Hepatocyte (in vitro differentiated cells): ENCODE results near the gene XXYLT1. TPM values are rescaled to one million over a fixed set of nuclear protein-coding genes. Genes with fewer than 3 reads are reported as not detected.

ENCODE experiments used
- DNase-seq: peaks from one replicate; pipeline ENCODE4 v3.0.0-alpha.2; 2016; ENCODE audit warnings: low spot score
- H2AFZ ChIP-seq: fragments of 200-600 bp; sonication (generic); 2 replicates; pipeline ENCODE4 v1.6.0; 2016; ENCODE audit warnings: antibody characterized with exemption, mild to moderate bottlenecking
- H3K27ac ChIP-seq: fragments of 200-600 bp; sonication (generic); 2 replicates; pipeline ENCODE4 v1.5.1; 2016; ENCODE audit warnings: mild to moderate bottlenecking
- H3K27me3 ChIP-seq: fragments of 200-600 bp; sonication (generic); 2 replicates; pipeline ENCODE4 v1.6.1; 2016
- H3K36me3 ChIP-seq: fragments of 200-600 bp; sonication (generic); replicated peaks from 2 replicates; pipeline ENCODE4 v1.5.1; 2016; ENCODE audit warnings: low read depth; ENCODE audit not compliant: insufficient read depth
- H3K4me1 ChIP-seq: fragments of 200-600 bp; sonication (generic); 2 replicates; pipeline ENCODE4 v1.5.1; 2016; ENCODE audit warnings: mild to moderate bottlenecking, moderate library complexity; ENCODE audit not compliant: insufficient read depth
- H3K4me2 ChIP-seq: fragments of 200-600 bp; sonication (generic); 2 replicates; pipeline ENCODE4 v1.6.0; 2016
- H3K4me3 ChIP-seq: fragments of 200-600 bp; sonication (generic); 2 replicates; pipeline ENCODE4 v1.5.1; 2016; ENCODE audit warnings: mild to moderate bottlenecking
- H3K79me2 ChIP-seq: fragments of 200-600 bp; sonication (generic); 2 replicates; pipeline ENCODE4 v1.6.0; 2017; ENCODE audit warnings: mild to moderate bottlenecking
- H3K9me2 ChIP-seq: fragments of 200-600 bp; sonication (generic); replicated peaks from 2 replicates; pipeline ENCODE4 v1.6.0; 2017; ENCODE audit warnings: mild to moderate bottlenecking; ENCODE audit not compliant: insufficient read depth
- H3K9me3 ChIP-seq: fragments of 200-600 bp; sonication (generic); 2 replicates; pipeline ENCODE4 v1.5.1; 2016; ENCODE audit warnings: low read depth, mild to moderate bottlenecking
- H4K20me1 ChIP-seq: fragments of 200-600 bp; sonication (generic); 2 replicates; pipeline ENCODE4 v1.6.0; 2016; ENCODE audit warnings: mild to moderate bottlenecking; ENCODE audit not compliant: insufficient read depth, poor library complexity, severe bottlenecking
- EZH2 ChIP-seq: fragments of 200-600 bp; sonication (generic); IDR thresholded peaks from 2 replicates; pipeline ENCODE4 v1.6.1; 2016; ENCODE audit warnings: antibody characterized with exemption, mild to moderate bottlenecking, borderline replicate concordance
- EZH2phosphoT487 ChIP-seq: fragments of 200-600 bp; sonication (generic); IDR thresholded peaks from one replicate; pipeline ENCODE4 v1.6.1; 2018; ENCODE audit warnings: antibody characterized with exemption, mild to moderate bottlenecking, low read depth, moderate library complexity; ENCODE audit not compliant: unreplicated experiment, severe bottlenecking
- WGBS: methylation state at CpG from one replicate; pipeline ENCODE4 v1.1.6; 2016; ENCODE audit warnings: low lambda C conversion rate; ENCODE audit errors: missing lambda C conversion rate; 5-methylcytosine and 5-hydroxymethylcytosine counted together
- polyA plus RNA-seq: library from polyadenylated mRNA; unstranded; fragments of >200 nt; fragmentation: Nextera tagmentation; extraction: Ambion mirVana; gene quantifications from 2 replicates; pipeline ENCODE4 v1.2.1, GENCODE V29; 2016
- total RNA-seq: library from RNA; depleted of rRNA; stranded (reverse); fragments of >200 nt; gene quantifications from 2 replicates; pipeline ENCODE4 v1.2.3, GENCODE V29; 2014
- TF ChIP-seq, protein P1 (sequence below): fragments of 200-600 bp; sonication (generic); IDR thresholded peaks from 2 replicates; pipeline ENCODE4 v1.5.1; 2016; ENCODE audit warnings: antibody characterized with exemption, mild to moderate bottlenecking; ENCODE audit not compliant: poor library complexity

The XXYLT1 gene
- total and polyA plus RNA-seq, 2 experiments from 2014 or later, result 20.9 to 25.6 TPM

DNA sequence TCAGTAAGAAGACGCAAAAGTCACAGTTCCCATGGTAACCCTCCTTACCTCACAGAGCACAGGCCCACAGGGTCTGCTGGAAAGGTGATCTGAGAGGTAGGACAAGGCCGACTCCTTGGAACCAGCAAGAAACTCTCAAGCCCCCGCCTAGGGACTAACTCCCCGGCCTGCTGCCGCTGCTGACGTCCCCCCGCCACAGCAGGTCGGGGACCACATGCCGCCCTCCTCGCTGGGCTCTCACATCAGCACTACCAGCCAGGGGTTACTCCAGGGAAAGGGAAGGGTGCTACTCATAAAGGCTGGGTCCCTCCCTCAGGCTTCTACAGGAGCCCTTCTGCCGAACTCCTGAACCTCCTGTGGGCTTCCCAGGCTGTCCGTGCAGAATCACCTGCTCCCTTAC, 94.2 kb downstream of the XXYLT1 start:
- Histone ChIP-seq H3K4me2 (no peak overlapping the region), H3K9me3 (no peaks in the 10 kb centered on the region), H3K36me3 (no peaks in the 10 kb centered on the region), H3K79me2 (no peaks in the 10 kb centered on the region), H3K4me3 (no peak overlapping the region), H3K27me3 (no peaks in the 10 kb centered on the region), H3K9me2 (no peaks in the 10 kb centered on the region), H2AFZ (no peak overlapping the region), H3K27ac (no peak overlapping the region), H4K20me1 (no peaks in the 10 kb centered on the region), H3K4me1 (no peaks in the 10 kb centered on the region)
- TF ChIP-seq EZH2phosphoT487, result no peak
- TF ChIP-seq EZH2, result no peak
- TF ChIP-seq, protein P1, sequence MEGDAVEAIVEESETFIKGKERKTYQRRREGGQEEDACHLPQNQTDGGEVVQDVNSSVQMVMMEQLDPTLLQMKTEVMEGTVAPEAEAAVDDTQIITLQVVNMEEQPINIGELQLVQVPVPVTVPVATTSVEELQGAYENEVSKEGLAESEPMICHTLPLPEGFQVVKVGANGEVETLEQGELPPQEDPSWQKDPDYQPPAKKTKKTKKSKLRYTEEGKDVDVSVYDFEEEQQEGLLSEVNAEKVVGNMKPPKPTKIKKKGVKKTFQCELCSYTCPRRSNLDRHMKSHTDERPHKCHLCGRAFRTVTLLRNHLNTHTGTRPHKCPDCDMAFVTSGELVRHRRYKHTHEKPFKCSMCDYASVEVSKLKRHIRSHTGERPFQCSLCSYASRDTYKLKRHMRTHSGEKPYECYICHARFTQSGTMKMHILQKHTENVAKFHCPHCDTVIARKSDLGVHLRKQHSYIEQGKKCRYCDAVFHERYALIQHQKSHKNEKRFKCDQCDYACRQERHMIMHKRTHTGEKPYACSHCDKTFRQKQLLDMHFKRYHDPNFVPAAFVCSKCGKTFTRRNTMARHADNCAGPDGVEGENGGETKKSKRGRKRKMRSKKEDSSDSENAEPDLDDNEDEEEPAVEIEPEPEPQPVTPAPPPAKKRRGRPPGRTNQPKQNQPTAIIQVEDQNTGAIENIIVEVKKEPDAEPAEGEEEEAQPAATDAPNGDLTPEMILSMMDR, result no peak
- 97% methylated on average over 12 of the region's 12 CpGs for WGBS
- no peak for DNase-seq

DNA sequence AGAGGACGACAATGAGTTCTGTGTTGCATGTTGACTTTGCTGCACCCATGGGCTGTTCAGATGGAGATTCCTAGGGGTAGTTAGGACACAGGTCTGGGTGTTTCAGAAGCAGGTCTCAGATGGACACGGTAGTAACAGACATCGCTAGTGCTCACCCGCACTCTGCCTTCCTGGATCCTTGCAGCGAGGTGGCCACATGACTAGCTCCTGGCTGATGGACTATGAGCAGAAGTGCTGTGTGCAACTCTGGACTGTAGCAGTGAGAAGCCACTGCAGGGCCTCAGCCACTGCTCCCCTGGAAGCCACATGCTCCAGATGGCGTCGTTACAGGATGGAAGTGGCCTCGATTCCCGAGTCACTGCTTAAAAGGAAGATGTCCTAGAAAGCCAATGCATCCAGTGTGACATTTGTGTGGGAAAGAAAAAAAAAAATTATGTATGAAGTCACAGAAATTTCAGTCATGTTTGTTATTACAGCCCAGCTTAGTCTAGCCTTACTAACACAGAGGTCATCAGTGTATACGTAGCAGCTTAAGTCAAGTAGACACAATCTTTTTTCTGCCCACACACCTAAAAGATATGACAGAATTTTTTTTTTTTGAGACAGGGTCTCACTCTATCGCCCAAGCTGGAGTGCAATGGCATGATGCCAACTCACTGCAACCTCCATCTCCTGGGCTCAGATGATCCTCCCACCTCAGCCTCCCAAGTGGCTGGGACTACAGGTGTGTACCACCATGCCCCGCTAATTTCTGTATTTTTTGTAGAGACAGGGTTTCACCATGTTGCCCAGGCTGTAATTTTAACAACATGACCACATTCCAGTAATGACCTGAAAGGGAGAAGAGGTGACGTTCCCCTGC, 95.3 kb downstream of the XXYLT1 start:
- no peaks in the 10 kb centered on the region for H3K79me2 ChIP-seq
- H3K4me1 ChIP-seq, result no peaks in the 10 kb centered on the region
- H2AFZ ChIP-seq, result no peak overlapping the region
- DNase-seq, result no peak
- TF ChIP-seq EZH2 (no peak), EZH2phosphoT487 (no peak)
- TF ChIP-seq, protein P1, result no peak
- no peaks in the 10 kb centered on the region for H3K9me3 ChIP-seq
- H3K36me3 ChIP-seq, result no peaks in the 10 kb centered on the region
- no peaks in the 10 kb centered on the region for H3K27me3 ChIP-seq
- H3K9me2 ChIP-seq, result no peaks in the 10 kb centered on the region
- no peak overlapping the region for H3K4me3 ChIP-seq
- H3K4me2 ChIP-seq, result no peak overlapping the region
- WGBS, result 97% methylated on average over 13 of the region's 13 CpGs
- H4K20me1 ChIP-seq, result no peaks in the 10 kb centered on the region
- no peak overlapping the region for H3K27ac ChIP-seq

DNA sequence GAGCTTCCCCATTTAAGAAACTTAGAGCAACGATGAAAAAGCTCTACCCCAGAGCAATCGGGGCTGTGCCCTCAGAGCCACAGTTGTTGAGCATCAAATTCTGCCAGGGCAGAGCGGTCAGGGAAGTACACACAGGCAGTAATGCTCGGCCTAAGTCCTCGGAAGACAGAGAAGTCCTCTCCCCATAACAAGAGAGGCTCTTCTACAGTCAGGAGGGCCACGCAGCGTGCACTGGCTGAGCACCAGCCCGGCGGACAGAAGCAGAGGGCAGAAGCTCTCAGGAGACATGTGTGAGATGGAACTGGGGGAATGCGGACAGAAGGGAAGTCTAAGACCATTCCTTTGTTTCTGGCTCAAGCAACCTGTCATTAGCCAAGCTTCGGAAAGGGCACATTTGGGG, 95.9 kb downstream of the XXYLT1 start:
- Histone ChIP-seq H2AFZ (no peak overlapping the region), H3K27ac (no peak overlapping the region), H3K9me2 (no peaks in the 10 kb centered on the region), H3K9me3 (no peaks in the 10 kb centered on the region), H3K79me2 (no peaks in the 10 kb centered on the region), H3K4me1 (no peaks in the 10 kb centered on the region), H4K20me1 (no peaks in the 10 kb centered on the region), H3K4me3 (no peak overlapping the region), H3K27me3 (no peaks in the 10 kb centered on the region), H3K36me3 (no peaks in the 10 kb centered on the region), H3K4me2 (no peak overlapping the region)
- DNase-seq, result no peak
- WGBS, result 96% methylated on average over 11 of the region's 11 CpGs
- TF ChIP-seq EZH2phosphoT487 (no peak), EZH2 (no peak)
- TF ChIP-seq, protein P1, result no peak
